ENCODE data around the gene TOMM7. TPM values are rescaled to one million over a fixed set of nuclear protein-coding genes. Genes with fewer than 3 reads are reported as not detected.

Gene TOMM7
- total RNA-seq: 203 and 226 TPM in 2 replicates

GRCh38 chr7:22822486-22823141 is at the start of gene TOMM7:
Gene TOMM7, minus strand, starts transcription at chr7:22822849. Its CDS starts 70 bp downstream, at chr7:22822779.

Other genes starting within 250 kb of the TOMM7 start
- 5.4 and 16.7 TPM in 2 replicates for gene IL6, start 95.6 kb downstream of the TOMM7 start, total RNA-seq
- 45.7 and 77.7 TPM in 2 replicates for gene HYCC1, start 191.3 kb upstream of the TOMM7 start, total RNA-seq

Measured in endothelial cell of coronary artery (primary cell).